Stomach (tissue), 4 donors: ENCODE data around the gene ADARB2.

ENCODE experiments used
- EP300 ChIP-seq: sonication (generic); formaldehyde crosslinking; IDR thresholded peaks from one replicate; pipeline ENCODE4 v1.6.1; 2017; ENCODE audit warnings: antibody characterized with exemption
- POLR2A ChIP-seq, 4 donors: fragments of 450-650 bp; IDR thresholded peaks; one replicate each; pipeline ENCODE4 v1.6.1; 2016; ENCODE audit warnings: antibody characterized with exemption in 4 of 4, control low read depth in 2 of 4, mild to moderate bottlenecking in 1 of 4, moderate library complexity in 1 of 4
- TF ChIP-seq, protein P1 (sequence below), 7 experiments: fragments of 450-650 bp in 4 of 7; fragments of 200-600 bp in 3 of 7; sonication (generic) in 3 of 7; IDR thresholded peaks; one replicate each; pipeline ENCODE4 v1.5.1; 2016 to 2019; ENCODE audit warnings: antibody characterized with exemption in 7 of 7, control low read depth in 2 of 7, mild to moderate bottlenecking in 1 of 7

DNA sequence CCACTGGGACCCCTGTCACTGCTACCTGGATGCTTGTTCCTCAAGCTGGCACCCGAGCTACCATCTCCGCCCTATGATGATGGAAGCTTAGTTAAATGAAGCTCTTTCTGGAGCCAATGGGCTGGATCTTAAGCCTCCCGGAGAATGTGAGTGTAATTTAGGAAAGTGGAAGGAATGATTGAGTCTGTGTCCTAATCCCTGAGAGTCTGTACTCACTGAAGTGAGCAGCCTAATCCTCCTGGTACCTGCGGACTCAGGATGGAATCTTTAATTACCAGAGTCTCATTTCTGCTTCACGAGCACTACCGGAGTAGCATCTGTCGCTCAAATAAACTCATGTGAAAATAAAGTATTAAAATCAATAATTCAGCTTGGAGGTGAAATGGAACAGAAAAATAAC is 425.6 kb downstream of the ADARB2 start:
- TF ChIP-seq, protein P1, sequence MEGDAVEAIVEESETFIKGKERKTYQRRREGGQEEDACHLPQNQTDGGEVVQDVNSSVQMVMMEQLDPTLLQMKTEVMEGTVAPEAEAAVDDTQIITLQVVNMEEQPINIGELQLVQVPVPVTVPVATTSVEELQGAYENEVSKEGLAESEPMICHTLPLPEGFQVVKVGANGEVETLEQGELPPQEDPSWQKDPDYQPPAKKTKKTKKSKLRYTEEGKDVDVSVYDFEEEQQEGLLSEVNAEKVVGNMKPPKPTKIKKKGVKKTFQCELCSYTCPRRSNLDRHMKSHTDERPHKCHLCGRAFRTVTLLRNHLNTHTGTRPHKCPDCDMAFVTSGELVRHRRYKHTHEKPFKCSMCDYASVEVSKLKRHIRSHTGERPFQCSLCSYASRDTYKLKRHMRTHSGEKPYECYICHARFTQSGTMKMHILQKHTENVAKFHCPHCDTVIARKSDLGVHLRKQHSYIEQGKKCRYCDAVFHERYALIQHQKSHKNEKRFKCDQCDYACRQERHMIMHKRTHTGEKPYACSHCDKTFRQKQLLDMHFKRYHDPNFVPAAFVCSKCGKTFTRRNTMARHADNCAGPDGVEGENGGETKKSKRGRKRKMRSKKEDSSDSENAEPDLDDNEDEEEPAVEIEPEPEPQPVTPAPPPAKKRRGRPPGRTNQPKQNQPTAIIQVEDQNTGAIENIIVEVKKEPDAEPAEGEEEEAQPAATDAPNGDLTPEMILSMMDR (IDR thresholded peaks at IDR 0.05), result no peak
- TF ChIP-seq POLR2A (IDR thresholded peaks at IDR 0.05) (no peak), EP300 (no peak)
